Vagina (tissue), 2 donors: ENCODE measurements around the gene ADSS2.

Experiments
- CTCF ChIP-seq, 3 experiments: fragments of 450-650 bp in 2 of 3; fragments of 200-600 bp in 1 of 3; sonication (generic) in 1 of 3; IDR thresholded peaks; one replicate each; pipeline ENCODE4 v1.5.1; 2017 to 2019; ENCODE audit warnings: antibody characterized with exemption in 3 of 3, mild to moderate bottlenecking in 2 of 3, moderate library complexity in 2 of 3
- POLR2A ChIP-seq, 2 donors: fragments of 450-650 bp; IDR thresholded peaks; one replicate each; pipeline ENCODE4 v1.6.1; 2017; ENCODE audit warnings: antibody characterized with exemption in 2 of 2, mild to moderate bottlenecking in 2 of 2, moderate library complexity in 2 of 2

- TF ChIP-seq CTCF (IDR thresholded peaks at IDR 0.05) = no peak
- no peak for TF ChIP-seq POLR2A (IDR thresholded peaks at IDR 0.05)
Measured at GRCh38 chr1:244437086-244437468, 14.6 kb downstream of the ADSS2 start.
